Parathyroid adenoma (tissue), 2 donors: ENCODE measurements around the gene OR1J1.

Experiments
- H2AFZ ChIP-seq: fragments of 300-600 bp; sonication (generic); one replicate; pipeline ENCODE4 v1.7.0; 2017; ENCODE audit warnings: antibody characterized with exemption, mild to moderate bottlenecking
- H3K27ac ChIP-seq: fragments of 300-600 bp; sonication (generic); one replicate; pipeline ENCODE4 v1.7.0; 2017
- H3K27me3 ChIP-seq: fragments of 300-600 bp; sonication (generic); one replicate; pipeline ENCODE4 v1.7.0; 2017; ENCODE audit warnings: low read length; ENCODE audit not compliant: control insufficient read depth, insufficient read depth
- H3K36me3 ChIP-seq: fragments of 300-600 bp; sonication (generic); one replicate; pipeline ENCODE4 v1.7.0; 2017; ENCODE audit warnings: low read length; ENCODE audit not compliant: control insufficient read depth, insufficient read depth
- H3K4me1 ChIP-seq: fragments of 300-600 bp; sonication (generic); one replicate; pipeline ENCODE4 v1.7.0; 2017; ENCODE audit warnings: control low read depth
- H3K4me2 ChIP-seq: fragments of 300-600 bp; sonication (generic); one replicate; pipeline ENCODE4 v1.7.0; 2017; ENCODE audit warnings: low read length
- H3K4me3 ChIP-seq: fragments of 300-600 bp; sonication (generic); one replicate; pipeline ENCODE4 v1.7.0; 2017; ENCODE audit warnings: low read depth, low read length
- H3K79me2 ChIP-seq: fragments of 300-600 bp; sonication (generic); one replicate; pipeline ENCODE4 v1.7.0; 2017; ENCODE audit warnings: control low read depth
- H3K9ac ChIP-seq: fragments of 300-600 bp; sonication (generic); one replicate; pipeline ENCODE4 v1.7.0; 2017; ENCODE audit warnings: mild to moderate bottlenecking
- H3K9me3 ChIP-seq: fragments of 300-600 bp; sonication (generic); one replicate; pipeline ENCODE4 v1.7.0; 2017; ENCODE audit warnings: low read length; ENCODE audit not compliant: control insufficient read depth
- TF ChIP-seq, protein P1 (sequence below): fragments of 300-600 bp; sonication (generic); IDR thresholded peaks from one replicate; pipeline ENCODE4 v1.7.0; 2017; ENCODE audit warnings: antibody characterized with exemption, mild to moderate bottlenecking
- donor health status: primary hyperparathyroidism.

Gene OR1J1

DNA sequence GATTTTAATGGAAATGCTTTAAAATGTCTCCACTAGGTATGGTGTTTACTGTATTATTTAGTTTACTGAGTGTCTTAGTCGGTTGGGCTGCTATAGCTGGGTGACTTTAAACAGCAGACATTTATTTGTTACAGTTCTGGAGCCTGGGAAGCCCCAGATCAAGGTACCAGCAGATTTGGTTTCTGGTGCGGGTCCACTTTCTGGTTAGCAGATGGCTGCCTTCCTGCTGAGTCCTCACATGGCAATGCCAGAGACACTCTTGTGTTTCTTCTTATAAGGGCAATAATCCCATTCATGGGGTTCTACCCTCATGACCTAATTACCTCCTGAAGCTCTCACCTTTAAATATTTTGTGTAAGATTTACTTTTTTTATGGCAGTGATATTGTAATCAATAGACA, 40.5 kb upstream of the OR1J1 start:
- no peak overlapping the region for H2AFZ ChIP-seq
- no peaks in the 10 kb centered on the region for H3K36me3 ChIP-seq
- no peak overlapping the region for H3K4me2 ChIP-seq
- no peaks in the 10 kb centered on the region for H3K79me2 ChIP-seq
- H3K4me3 ChIP-seq, result no peak overlapping the region
- H3K9me3 ChIP-seq, result no peaks in the 10 kb centered on the region
- no peaks in the 10 kb centered on the region for H3K4me1 ChIP-seq
- no peak overlapping the region for H3K27ac ChIP-seq
- H3K9ac ChIP-seq, result no peak overlapping the region
- H3K27me3 ChIP-seq, result no peaks in the 10 kb centered on the region
- TF ChIP-seq, protein P1, sequence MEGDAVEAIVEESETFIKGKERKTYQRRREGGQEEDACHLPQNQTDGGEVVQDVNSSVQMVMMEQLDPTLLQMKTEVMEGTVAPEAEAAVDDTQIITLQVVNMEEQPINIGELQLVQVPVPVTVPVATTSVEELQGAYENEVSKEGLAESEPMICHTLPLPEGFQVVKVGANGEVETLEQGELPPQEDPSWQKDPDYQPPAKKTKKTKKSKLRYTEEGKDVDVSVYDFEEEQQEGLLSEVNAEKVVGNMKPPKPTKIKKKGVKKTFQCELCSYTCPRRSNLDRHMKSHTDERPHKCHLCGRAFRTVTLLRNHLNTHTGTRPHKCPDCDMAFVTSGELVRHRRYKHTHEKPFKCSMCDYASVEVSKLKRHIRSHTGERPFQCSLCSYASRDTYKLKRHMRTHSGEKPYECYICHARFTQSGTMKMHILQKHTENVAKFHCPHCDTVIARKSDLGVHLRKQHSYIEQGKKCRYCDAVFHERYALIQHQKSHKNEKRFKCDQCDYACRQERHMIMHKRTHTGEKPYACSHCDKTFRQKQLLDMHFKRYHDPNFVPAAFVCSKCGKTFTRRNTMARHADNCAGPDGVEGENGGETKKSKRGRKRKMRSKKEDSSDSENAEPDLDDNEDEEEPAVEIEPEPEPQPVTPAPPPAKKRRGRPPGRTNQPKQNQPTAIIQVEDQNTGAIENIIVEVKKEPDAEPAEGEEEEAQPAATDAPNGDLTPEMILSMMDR, result no peak

DNA sequence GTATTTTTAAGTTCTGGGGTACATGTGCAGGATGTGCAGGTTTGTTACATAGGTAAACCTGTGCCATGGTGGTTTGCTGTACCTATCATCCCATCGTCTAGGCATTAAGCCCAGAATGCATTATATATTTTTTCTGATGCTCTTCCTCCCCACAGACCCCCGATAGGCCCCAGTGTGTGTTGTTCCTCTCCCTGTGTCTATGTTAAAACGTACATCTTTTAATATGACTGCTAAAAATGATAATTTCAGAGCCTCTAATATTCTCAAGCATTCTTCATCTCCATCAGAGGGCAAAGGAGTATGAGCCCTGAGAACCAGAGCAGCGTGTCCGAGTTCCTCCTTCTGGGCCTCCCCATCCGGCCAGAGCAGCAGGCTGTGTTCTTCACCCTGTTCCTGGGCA, 32.8 kb upstream of the OR1J1 start, which contains the start of gene OR1J2:
TSS of gene OR1J2 (plus strand) at position 301 of the 400 bp plus-strand sequence. CDS start at position 301, 0 bp downstream.
- no peak within 1 kb of the TSS for H3K4me2 ChIP-seq
- no peaks in the 10 kb centered on the region for H3K36me3 ChIP-seq
- no peaks in the 10 kb centered on the region for H3K4me1 ChIP-seq
- no peaks in the 10 kb centered on the region for H3K79me2 ChIP-seq
- no peak within 1 kb of the TSS for H3K4me3 ChIP-seq
- H2AFZ ChIP-seq, result no peak within 1 kb of the TSS
- H3K9me3 ChIP-seq, result no peaks in the 10 kb centered on the region
- H3K27me3 ChIP-seq, result no peaks in the 10 kb centered on the region
- no peak within 1 kb of the TSS for H3K9ac ChIP-seq
- TF ChIP-seq, protein P1, result no peak
- H3K27ac ChIP-seq, result no peak within 1 kb of the TSS

DNA sequence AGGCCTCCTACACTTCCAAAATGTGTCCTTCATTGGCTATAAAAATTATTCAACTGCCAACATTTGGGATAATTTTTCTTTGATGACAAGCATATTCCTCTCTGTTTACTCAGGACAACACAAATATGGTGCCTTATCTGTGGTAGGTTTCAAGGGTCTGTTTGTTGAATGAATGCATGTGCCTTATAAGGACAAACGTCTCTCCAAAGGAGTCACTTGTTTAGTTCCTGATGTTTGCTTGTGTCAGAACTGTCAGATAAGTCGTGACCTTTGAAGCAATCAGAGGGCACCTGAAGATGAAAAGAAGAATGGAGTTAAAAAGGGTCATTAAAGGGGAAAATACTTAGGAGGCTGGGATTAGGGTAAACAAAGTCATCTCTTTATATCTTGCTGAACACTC, 29.2 kb upstream of the OR1J1 start:
- Histone ChIP-seq H3K27ac (no peak overlapping the region), H3K4me3 (no peak overlapping the region), H3K9ac (no peak overlapping the region), H3K4me1 (no peaks in the 10 kb centered on the region), H3K79me2 (no peaks in the 10 kb centered on the region), H3K9me3 (no peaks in the 10 kb centered on the region), H3K27me3 (no peaks in the 10 kb centered on the region), H2AFZ (no peak overlapping the region), H3K36me3 (no peaks in the 10 kb centered on the region), H3K4me2 (no peak overlapping the region)
- TF ChIP-seq, protein P1, result no peak

DNA sequence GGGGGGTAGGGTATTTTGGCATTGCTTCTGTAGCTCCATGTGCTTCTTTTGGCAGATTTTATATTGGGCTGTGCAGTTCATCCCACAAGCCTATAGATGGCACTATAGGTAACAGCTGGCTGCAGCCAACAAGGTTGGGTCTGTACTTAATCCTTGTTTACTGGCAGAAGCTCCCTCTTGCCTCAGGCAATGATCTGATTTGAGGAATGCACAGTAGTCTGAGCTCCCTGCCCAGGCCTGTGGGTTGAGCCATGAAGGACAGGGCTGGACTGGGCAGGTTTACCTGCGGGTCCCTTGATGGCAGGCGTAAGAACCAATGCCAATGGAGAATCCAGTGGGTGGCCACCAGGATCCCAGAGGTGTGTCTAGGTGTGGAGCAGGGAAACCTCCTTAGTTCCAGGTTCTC, 21.2 kb upstream of the OR1J1 start:
- no peaks in the 10 kb centered on the region for H3K9me3 ChIP-seq
- no peaks in the 10 kb centered on the region for H3K79me2 ChIP-seq
- no peak overlapping the region for H3K4me3 ChIP-seq
- H3K4me2 ChIP-seq, result no peak overlapping the region
- no peak overlapping the region for H2AFZ ChIP-seq
- no peaks in the 10 kb centered on the region for H3K4me1 ChIP-seq
- H3K27ac ChIP-seq, result no peak overlapping the region
- no peaks in the 10 kb centered on the region for H3K27me3 ChIP-seq
- TF ChIP-seq, protein P1, result peak; percentile 35
- H3K36me3 ChIP-seq, result no peaks in the 10 kb centered on the region
- no peak overlapping the region for H3K9ac ChIP-seq

DNA sequence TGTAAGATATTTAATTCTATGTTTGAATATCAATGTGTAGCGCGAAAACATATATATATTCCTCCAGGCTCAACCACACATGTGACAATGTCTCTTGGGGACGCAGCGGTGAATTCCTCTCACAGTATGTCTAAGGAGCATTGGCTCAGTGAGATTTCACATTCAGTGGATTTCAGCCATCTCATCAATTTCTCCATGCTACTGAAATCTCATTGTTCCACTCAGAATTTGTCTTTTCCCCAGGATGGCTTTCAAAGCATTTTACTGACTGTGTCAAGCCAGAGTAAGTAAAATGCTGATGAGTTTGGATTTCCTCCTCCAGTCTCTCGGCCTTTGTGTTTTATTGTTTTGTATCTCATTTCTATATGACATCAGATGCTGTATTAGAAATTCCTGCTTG, 1.3 kb upstream of the OR1J1 start:
- no peaks in the 10 kb centered on the region for H3K4me1 ChIP-seq
- H3K9ac ChIP-seq, result no peak overlapping the region
- H3K27ac ChIP-seq, result no peak overlapping the region
- no peaks in the 10 kb centered on the region for H3K36me3 ChIP-seq
- H3K4me2 ChIP-seq, result no peak overlapping the region
- TF ChIP-seq, protein P1, result no peak
- no peaks in the 10 kb centered on the region for H3K9me3 ChIP-seq
- H3K4me3 ChIP-seq, result no peak overlapping the region
- no peaks in the 10 kb centered on the region for H3K27me3 ChIP-seq
- no peaks in the 10 kb centered on the region for H3K79me2 ChIP-seq
- H2AFZ ChIP-seq, result no peak overlapping the region
